GM12878 (cell line): ENCODE measurements around the gene CHAD. TPM values are rescaled to one million over a fixed set of nuclear protein-coding genes. Genes with fewer than 3 reads are reported as not detected.

Experiments
- ATAC-seq: fragments of 200-7000 bp; cut with Tn5 transposase; 3 replicates; pipeline ENCODE4 v1.9.1; 2020; ENCODE audit warnings: mild to moderate bottlenecking, moderate library complexity
- BruUV-seq: library from RNA; stranded (reverse); fragments of 400-500 nt; replicated peaks from 2 replicates; lab custom pipeline; 2021; lab: Mats Ljungman, UMichigan
- CTCF ChIA-PET: fragments of 300-600 bp; sonication (Branson Sonifier 250); formaldehyde crosslinking; extraction: SDS; loops from one replicate; lab custom pipeline; 2021; ENCODE audit warnings: inconsistent platforms; lab: Yijun Ruan, JAX
- POLR2A ChIA-PET: fragments of 350-600 bp; formaldehyde crosslinking; extraction: SDS; loops from one replicate; lab custom pipeline; 2021; ENCODE audit warnings: inconsistent platforms; lab: Charles Lee
- RAD21 ChIA-PET: fragments of 300-600 bp; sonication (Branson Sonifier 250); formaldehyde crosslinking; loops from one replicate; lab custom pipeline; 2023; ENCODE audit warnings: antibody characterized with exemption; ENCODE audit not compliant: unreplicated experiment; lab: Charles Lee
- SMC1A ChIA-PET: fragments of 300-600 bp; sonication (Branson Sonifier 250); formaldehyde crosslinking; loops from one replicate; lab custom pipeline; 2023; ENCODE audit not compliant: unreplicated experiment, uncharacterized antibody; lab: Charles Lee
- DNase-seq: peaks from one replicate; pipeline ENCODE4 v3.0.0-alpha.2; 2011; ENCODE audit warnings: low read depth, low spot score
- FAIRE-seq: peaks from 3 replicates; lab custom pipeline; 2011; peaks lifted over from hg19 to GRCh38; lab: Jason Lieb, UNC
- H2AFZ ChIP-seq: 2 replicates; pipeline ENCODE4 v1.6.0; 2011; ENCODE audit warnings: low read depth, low read length, control low read depth; ENCODE audit not compliant: control insufficient read depth
- H3K27ac ChIP-seq: 2 replicates; pipeline ENCODE4 v1.5.1; 2011; ENCODE audit warnings: control low read depth; ENCODE audit not compliant: control insufficient read depth, insufficient read depth
- H3K27me3 ChIP-seq, 2 experiments: replicated peaks in 1 of 2; 2 replicates each; pipeline versions ENCODE4 v1.6.0 to v1.6.1; 2011; ENCODE audit warnings: low read length in 1 of 2; ENCODE audit not compliant: control insufficient read depth in 2 of 2, insufficient read depth in 2 of 2
- H3K36me3 ChIP-seq, 2 experiments: 2 replicates each; pipeline ENCODE4 v1.5.1; 2011; ENCODE audit warnings: low read length in 1 of 2; ENCODE audit not compliant: control insufficient read depth in 2 of 2, insufficient read depth in 2 of 2
- H3K4me1 ChIP-seq: 2 replicates; pipeline ENCODE4 v1.6.1; 2011; ENCODE audit warnings: mild to moderate bottlenecking, low read length, moderate library complexity, mixed read lengths; ENCODE audit not compliant: control insufficient read depth, insufficient read depth
- H3K4me2 ChIP-seq: 2 replicates; pipeline ENCODE4 v1.6.0; 2011; ENCODE audit warnings: control low read depth; ENCODE audit not compliant: control insufficient read depth, insufficient read depth
- H3K4me3 ChIP-seq: fragments of 200-600 bp; sonication (generic); 2 replicates; pipeline ENCODE4 v1.5.1; 2016
- H3K79me2 ChIP-seq: 2 replicates; pipeline ENCODE4 v1.6.0; 2011; ENCODE audit warnings: low read length; ENCODE audit not compliant: control insufficient read depth, insufficient read depth
- H3K9ac ChIP-seq: 2 replicates; pipeline ENCODE4 v1.8.0; 2011; ENCODE audit warnings: low read length, control low read depth, mixed read lengths; ENCODE audit not compliant: control insufficient read depth, insufficient read depth
- H3K9me3 ChIP-seq: replicated peaks from 3 replicates; pipeline ENCODE4 v1.5.1; 2011; ENCODE audit warnings: mild to moderate bottlenecking, low read length; ENCODE audit not compliant: control insufficient read depth, insufficient read depth
- H4K20me1 ChIP-seq: 2 replicates; pipeline ENCODE4 v1.6.0; 2011; ENCODE audit not compliant: control insufficient read depth, insufficient read depth
- BHLHE40 ChIP-seq, 2 experiments: fragments of 450-650 bp in 1 of 2; IDR thresholded peaks; 2 replicates each; pipeline ENCODE4 v1.6.1; 2011 to 2017; ENCODE audit warnings: low read depth in 2 of 2, borderline replicate concordance in 1 of 2, improper control_type of control experiment in 1 of 2, low read length in 1 of 2, mild to moderate bottlenecking in 1 of 2
- BMI1 ChIP-seq: fragments of 450-650 bp; IDR thresholded peaks from 2 replicates; pipeline ENCODE4 v1.6.1; 2016; ENCODE audit warnings: mild to moderate bottlenecking, moderate library complexity, borderline replicate concordance
- CHD1 ChIP-seq: IDR thresholded peaks from 2 replicates; pipeline ENCODE4 v1.6.1; 2012; ENCODE audit warnings: low read depth, low read length, improper control_type of control experiment
- CTCF ChIP-seq, 3 experiments: IDR thresholded peaks in 2 of 3; conservative IDR thresholded peaks in 1 of 3; 2 replicates each; pipeline ENCODE4 v1.5.1; 2011; ENCODE audit warnings: low read depth in 3 of 3, low read length in 3 of 3, mild to moderate bottlenecking in 3 of 3, control low read depth in 2 of 3, moderate library complexity in 2 of 3, inconsistent platforms in 1 of 3, mixed read lengths in 1 of 3; ENCODE audit not compliant: control insufficient read depth in 2 of 3, insufficient read depth in 1 of 3; ENCODE audit errors: extremely low read depth in 1 of 3
- MXI1 ChIP-seq: fragments of 150-350 bp; IDR thresholded peaks from 2 replicates; pipeline ENCODE4 v1.6.1; 2011; ENCODE audit warnings: low read depth, mild to moderate bottlenecking, inconsistent platforms, low read length, improper control_type of control experiment
- NBN ChIP-seq: fragments of 450-650 bp; IDR thresholded peaks from 2 replicates; pipeline ENCODE4 v1.6.1; 2016
- RAD21 ChIP-seq: IDR thresholded peaks from 2 replicates; pipeline ENCODE4 v1.6.1; 2011; ENCODE audit warnings: mild to moderate bottlenecking, low read depth, low read length, moderate library complexity; ENCODE audit not compliant: insufficient read depth
- SREBF2 ChIP-seq: IDR thresholded peaks from 2 replicates; pipeline ENCODE4 v1.6.1; 2012; ENCODE audit warnings: mild to moderate bottlenecking, low read length
- SRF ChIP-seq, 2 experiments: IDR thresholded peaks; 2 replicates each; pipeline ENCODE4 v1.6.1; 2011; ENCODE audit warnings: low read depth in 2 of 2, low read length in 2 of 2, mild to moderate bottlenecking in 1 of 2, moderate library complexity in 1 of 2
- YY1 ChIP-seq: IDR thresholded peaks from 2 replicates; pipeline ENCODE4 v1.6.1; 2011; ENCODE audit warnings: low read depth, mild to moderate bottlenecking, low read length
- ZNF207 ChIP-seq: fragments of 450-650 bp; IDR thresholded peaks from 2 replicates; pipeline ENCODE4 v1.6.1; 2014; ENCODE audit warnings: antibody characterized with exemption, mild to moderate bottlenecking, borderline replicate concordance
- WGBS: methylation state at CpG from one replicate; pipeline ENCODE4 v1.1.6; 2016; ENCODE audit warnings: low lambda C conversion rate; ENCODE audit not compliant: insufficient replicate concordance, insufficient coverage; ENCODE audit errors: missing lambda C conversion rate; 5-methylcytosine and 5-hydroxymethylcytosine counted together
- in situ Hi-C: fragments of 300-500 bp; cut with MboI; formaldehyde crosslinking; loops from 9 replicates; pipeline ENCODE4 v1.14.3; 2018; ENCODE audit warnings: mixed read lengths
- intact Hi-C: fragments of 100-400 bp; cut with micrococcal nuclease; formaldehyde crosslinking; loops from one replicate; pipeline ENCODE4 v1.14.2; 2022; ENCODE audit not compliant: unreplicated experiment
- polyA plus RNA-seq, 11 experiments: library from polyadenylated mRNA; depleted of rRNA in 4 of 11; unstranded in 6 of 11; stranded (reverse) in 5 of 11; fragments of >200 nt; fragmentation: Nextera tagmentation in 4 of 11; fragmentation: Illumina TruSeq in 1 of 11; extraction: Ambion mirVana in 4 of 11; extraction: Trizol in 1 of 11; gene quantifications; 1 replicate in 1 of 11; 2 replicates in 10 of 11; pipeline versions ENCODE4 v1.2.1 to v1.2.3, GENCODE V29; 2011 to 2016; ENCODE audit warnings: inconsistent platforms in 2 of 11, missing spikeins in 2 of 11, low read depth in 1 of 11
- total RNA-seq, 4 experiments: library from RNA; depleted of rRNA in 3 of 4; stranded (reverse); fragments of >200 nt in 3 of 4; fragmentation: Illumina TruSeq in 1 of 4; extraction: Trizol in 1 of 4; gene quantifications; 2 replicates each; pipeline versions ENCODE4 v1.2.1 to v1.2.3, GENCODE V29; 2013 to 2021
- TF ChIP-seq, protein P1 (sequence below): fragments of 150-350 bp; IDR thresholded peaks from 2 replicates; pipeline ENCODE4 v1.6.1; 2016; ENCODE audit warnings: low read depth, low read length
- TF ChIP-seq, protein P2 (sequence below): fragments of 450-650 bp; formaldehyde crosslinking; IDR thresholded peaks from 2 replicates; pipeline ENCODE4 v1.5.0; 2022; ENCODE audit warnings: mild to moderate bottlenecking, missing genetic modification characterization

Gene CHAD
- total and polyA plus RNA-seq, 10 of the 15 experiments (the other 5 are each of a cell fraction or from before 2014, with no cell fraction given) = 0.06 TPM; not detected in 9

DNA sequence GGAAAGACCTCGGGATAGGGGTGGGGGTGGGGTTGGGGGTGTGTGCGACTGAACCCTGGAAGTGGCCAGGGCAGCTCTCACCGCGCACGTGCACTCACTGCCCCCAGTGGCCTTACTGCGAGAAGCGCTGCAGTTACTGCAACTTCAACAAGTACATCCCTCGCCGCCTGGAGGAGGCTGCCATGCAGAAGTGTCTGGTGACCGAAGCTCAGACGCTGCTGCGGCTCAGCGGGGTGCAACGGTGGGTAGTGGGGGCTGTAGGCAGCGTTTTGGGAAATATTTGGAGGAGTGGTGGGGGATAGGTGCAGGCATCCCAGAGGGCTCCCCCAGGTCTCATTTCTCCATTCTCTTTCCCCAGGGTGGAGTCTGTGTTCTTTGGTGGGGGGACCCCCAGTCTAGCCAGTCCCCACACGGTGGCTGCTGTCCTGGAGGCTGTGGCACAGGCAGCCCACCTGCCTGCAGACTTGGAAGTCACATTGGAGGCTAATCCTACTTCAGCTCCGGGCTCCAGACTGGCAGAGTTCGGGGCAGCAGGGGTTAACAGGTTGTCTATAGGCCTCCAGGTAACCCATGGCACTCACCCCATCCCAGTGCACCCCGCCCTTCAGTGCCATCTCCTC is 11.0 kb upstream of the CHAD start:
- peak overlapping the region; percentile 80 for H3K4me3 ChIP-seq
- DNase-seq = peak; percentile 32
- in situ Hi-C loops = loop anchor here (10.0 kb wide), 1 partner anchor 145 kb away; no protein-coding TSS in a partner anchor
- H3K4me1 ChIP-seq = no peaks in the 10 kb centered on the region
- peak; percentile 92 for FAIRE-seq
- H3K9me3 ChIP-seq = no peaks in the 10 kb centered on the region
- WGBS = 27% methylated on average over 19 of the region's 19 CpGs
- H4K20me1 ChIP-seq = no peaks in the 10 kb centered on the region
- H3K27ac ChIP-seq = 0 out of 2 replicates have a peak overlapping the region, but pooled peaks have one; percentile 38
- BruUV-seq = no TSS peak
- intact Hi-C loops = loop anchor here (1.0 to 5.0 kb wide), 3 partner anchors 117 to 279 kb away; partner anchors contain the start of gene XYLT2
- H3K36me3 ChIP-seq = peaks cover 0 to 7% of the 10 kb centered on the region in 2 experiments; a peak in 2 of 4 replicates
- CTCF ChIA-PET = interaction anchor here (0.7 to 2.4 kb wide), 24 partner anchors 8 to 279 kb away, joined by 3 to 36 read pairs (median 5); partner anchors contain the start of genes ACSF2, LRRC59 and SPATA20
- no peaks in the 10 kb centered on the region for H3K27me3 ChIP-seq
- H3K9ac ChIP-seq = peak overlapping the region; percentile 42; the same call in 1 of the 2 replicates
- RAD21 ChIA-PET = interaction anchor here (0.8 to 2.4 kb wide), 10 partner anchors 53 to 279 kb away, joined by 3 to 17 read pairs (median 4); partner anchors contain the start of genes ACSF2 and LRRC59
- POLR2A ChIA-PET = interaction anchor here (0.9 to 1.9 kb wide), 2 partner anchors 27 to 82 kb away, joined by 3 to 7 read pairs; partner anchors contain the start of gene LRRC59
- peak overlapping the region; percentile 64 for H3K4me2 ChIP-seq
- peak overlapping the region; percentile 73 for H2AFZ ChIP-seq
- SMC1A ChIA-PET = interaction anchor here (0.8 to 1.7 kb wide), 10 partner anchors 22 to 279 kb away, joined by 3 to 14 read pairs (median 4); partner anchors contain the start of gene LRRC59
- H3K79me2 ChIP-seq = no peaks in the 10 kb centered on the region
- peak; percentile 75 for ATAC-seq
- TF ChIP-seq, protein P1, sequence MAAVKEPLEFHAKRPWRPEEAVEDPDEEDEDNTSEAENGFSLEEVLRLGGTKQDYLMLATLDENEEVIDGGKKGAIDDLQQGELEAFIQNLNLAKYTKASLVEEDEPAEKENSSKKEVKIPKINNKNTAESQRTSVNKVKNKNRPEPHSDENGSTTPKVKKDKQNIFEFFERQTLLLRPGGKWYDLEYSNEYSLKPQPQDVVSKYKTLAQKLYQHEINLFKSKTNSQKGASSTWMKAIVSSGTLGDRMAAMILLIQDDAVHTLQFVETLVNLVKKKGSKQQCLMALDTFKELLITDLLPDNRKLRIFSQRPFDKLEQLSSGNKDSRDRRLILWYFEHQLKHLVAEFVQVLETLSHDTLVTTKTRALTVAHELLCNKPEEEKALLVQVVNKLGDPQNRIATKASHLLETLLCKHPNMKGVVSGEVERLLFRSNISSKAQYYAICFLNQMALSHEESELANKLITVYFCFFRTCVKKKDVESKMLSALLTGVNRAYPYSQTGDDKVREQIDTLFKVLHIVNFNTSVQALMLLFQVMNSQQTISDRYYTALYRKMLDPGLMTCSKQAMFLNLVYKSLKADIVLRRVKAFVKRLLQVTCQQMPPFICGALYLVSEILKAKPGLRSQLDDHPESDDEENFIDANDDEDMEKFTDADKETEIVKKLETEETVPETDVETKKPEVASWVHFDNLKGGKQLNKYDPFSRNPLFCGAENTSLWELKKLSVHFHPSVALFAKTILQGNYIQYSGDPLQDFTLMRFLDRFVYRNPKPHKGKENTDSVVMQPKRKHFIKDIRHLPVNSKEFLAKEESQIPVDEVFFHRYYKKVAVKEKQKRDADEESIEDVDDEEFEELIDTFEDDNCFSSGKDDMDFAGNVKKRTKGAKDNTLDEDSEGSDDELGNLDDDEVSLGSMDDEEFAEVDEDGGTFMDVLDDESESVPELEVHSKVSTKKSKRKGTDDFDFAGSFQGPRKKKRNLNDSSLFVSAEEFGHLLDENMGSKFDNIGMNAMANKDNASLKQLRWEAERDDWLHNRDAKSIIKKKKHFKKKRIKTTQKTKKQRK = no peak
- TF ChIP-seq MXI1 = peak; percentile 20; the same call in 1 of the 2 replicates
- TF ChIP-seq SREBF2 = no peak
- TF ChIP-seq BMI1 = no peak
- TF ChIP-seq NBN = no peak
- TF ChIP-seq YY1 = 0 out of 2 replicates have a peak, but pooled peaks have one; percentile 36
- 0 out of 2 replicates have a peak, but pooled peaks have one; percentile 24 for TF ChIP-seq RAD21
- no peak for TF ChIP-seq SRF (IDR thresholded peaks at IDR 0.05; ENCODE audit: low read depth in 2 of 2, low read length in 2 of 2)
- TF ChIP-seq, protein P2, sequence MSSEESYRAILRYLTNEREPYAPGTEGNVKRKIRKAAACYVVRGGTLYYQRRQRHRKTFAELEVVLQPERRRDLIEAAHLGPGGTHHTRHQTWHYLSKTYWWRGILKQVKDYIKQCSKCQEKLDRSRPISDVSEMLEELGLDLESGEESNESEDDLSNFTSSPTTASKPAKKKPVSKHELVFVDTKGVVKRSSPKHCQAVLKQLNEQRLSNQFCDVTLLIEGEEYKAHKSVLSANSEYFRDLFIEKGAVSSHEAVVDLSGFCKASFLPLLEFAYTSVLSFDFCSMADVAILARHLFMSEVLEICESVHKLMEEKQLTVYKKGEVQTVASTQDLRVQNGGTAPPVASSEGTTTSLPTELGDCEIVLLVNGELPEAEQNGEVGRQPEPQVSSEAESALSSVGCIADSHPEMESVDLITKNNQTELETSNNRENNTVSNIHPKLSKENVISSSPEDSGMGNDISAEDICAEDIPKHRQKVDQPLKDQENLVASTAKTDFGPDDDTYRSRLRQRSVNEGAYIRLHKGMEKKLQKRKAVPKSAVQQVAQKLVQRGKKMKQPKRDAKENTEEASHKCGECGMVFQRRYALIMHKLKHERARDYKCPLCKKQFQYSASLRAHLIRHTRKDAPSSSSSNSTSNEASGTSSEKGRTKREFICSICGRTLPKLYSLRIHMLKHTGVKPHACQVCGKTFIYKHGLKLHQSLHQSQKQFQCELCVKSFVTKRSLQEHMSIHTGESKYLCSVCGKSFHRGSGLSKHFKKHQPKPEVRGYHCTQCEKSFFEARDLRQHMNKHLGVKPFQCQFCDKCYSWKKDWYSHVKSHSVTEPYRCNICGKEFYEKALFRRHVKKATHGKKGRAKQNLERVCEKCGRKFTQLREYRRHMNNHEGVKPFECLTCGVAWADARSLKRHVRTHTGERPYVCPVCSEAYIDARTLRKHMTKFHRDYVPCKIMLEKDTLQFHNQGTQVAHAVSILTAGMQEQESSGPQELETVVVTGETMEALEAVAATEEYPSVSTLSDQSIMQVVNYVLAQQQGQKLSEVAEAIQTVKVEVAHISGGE (CRISPR knock-in tag) = no peak
- TF ChIP-seq ZNF207 = no peak
- peak; percentile 57 to 76 (median 61) for TF ChIP-seq CTCF (IDR thresholded peaks at IDR 0.05 in 2 of 3, conservative IDR thresholded peaks at IDR 0.05 in 1 of 3; ENCODE audit: control insufficient read depth in 2 of 3, extremely low read depth in 1 of 3, insufficient read depth in 1 of 3, low read depth in 3 of 3, low read length in 3 of 3)
- peak; percentile 96 to 97 for TF ChIP-seq BHLHE40 (IDR thresholded peaks at IDR 0.05; ENCODE audit: borderline replicate concordance in 1 of 2, low read depth in 2 of 2, low read length in 1 of 2)
- TF ChIP-seq CHD1 = no peak
